ENCODE measurements around the gene KCNQ4.

DNA sequence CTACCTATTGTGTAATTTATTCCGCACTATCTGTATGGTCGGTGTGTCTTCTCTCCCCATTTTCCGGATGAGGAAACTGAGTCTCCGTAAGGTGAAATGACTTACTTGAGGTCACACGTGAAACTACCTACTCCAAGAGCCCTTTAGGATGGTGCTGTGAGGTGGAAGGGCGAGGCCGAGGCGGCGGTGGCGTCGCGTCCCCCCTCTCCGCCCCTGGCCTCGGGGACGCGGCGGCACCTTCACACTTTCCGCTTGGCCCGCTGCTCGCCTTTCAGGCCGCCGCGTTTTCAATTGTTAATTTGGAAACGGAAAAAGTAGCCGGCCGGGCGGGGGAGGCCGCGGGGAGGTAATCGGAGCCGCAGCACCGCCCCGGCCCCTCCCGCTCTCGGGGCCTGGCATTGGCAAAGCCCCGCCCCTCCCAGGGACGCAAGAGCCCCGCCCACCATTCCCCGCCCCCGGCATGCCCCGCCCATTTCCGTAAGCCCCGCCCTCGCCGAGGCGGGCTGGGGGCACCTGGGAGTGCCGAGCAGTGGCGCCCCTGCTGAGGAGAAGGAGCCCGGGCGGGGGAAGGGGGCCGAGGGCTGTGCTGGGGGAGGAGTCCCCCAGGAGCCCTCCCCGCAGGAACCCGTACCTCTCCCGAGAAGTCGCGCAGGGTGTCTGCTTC lies 18.6 kb downstream of the KCNQ4 start:
- TF ChIP-seq, protein P1, sequence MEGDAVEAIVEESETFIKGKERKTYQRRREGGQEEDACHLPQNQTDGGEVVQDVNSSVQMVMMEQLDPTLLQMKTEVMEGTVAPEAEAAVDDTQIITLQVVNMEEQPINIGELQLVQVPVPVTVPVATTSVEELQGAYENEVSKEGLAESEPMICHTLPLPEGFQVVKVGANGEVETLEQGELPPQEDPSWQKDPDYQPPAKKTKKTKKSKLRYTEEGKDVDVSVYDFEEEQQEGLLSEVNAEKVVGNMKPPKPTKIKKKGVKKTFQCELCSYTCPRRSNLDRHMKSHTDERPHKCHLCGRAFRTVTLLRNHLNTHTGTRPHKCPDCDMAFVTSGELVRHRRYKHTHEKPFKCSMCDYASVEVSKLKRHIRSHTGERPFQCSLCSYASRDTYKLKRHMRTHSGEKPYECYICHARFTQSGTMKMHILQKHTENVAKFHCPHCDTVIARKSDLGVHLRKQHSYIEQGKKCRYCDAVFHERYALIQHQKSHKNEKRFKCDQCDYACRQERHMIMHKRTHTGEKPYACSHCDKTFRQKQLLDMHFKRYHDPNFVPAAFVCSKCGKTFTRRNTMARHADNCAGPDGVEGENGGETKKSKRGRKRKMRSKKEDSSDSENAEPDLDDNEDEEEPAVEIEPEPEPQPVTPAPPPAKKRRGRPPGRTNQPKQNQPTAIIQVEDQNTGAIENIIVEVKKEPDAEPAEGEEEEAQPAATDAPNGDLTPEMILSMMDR (IDR thresholded peaks at IDR 0.05; ENCODE audit: low read depth, low read length), result no peak
- TF ChIP-seq EZH2phosphoT487 (IDR thresholded peaks at IDR 0.05; ENCODE audit: low read depth), result no peak
